Ovary (tissue), 3 donors: ENCODE results near the gene TMEM221.

Experiments used
- POLR2A ChIP-seq: fragments of 450-650 bp; IDR thresholded peaks from one replicate; pipeline ENCODE4 v1.6.1; 2017; ENCODE audit warnings: antibody characterized with exemption, mild to moderate bottlenecking, moderate library complexity
- TF ChIP-seq, protein P1 (sequence below), 3 donors: fragments of 450-650 bp in 2 of 3; fragments of 200-600 bp in 1 of 3; IDR thresholded peaks; one replicate each; pipeline versions ENCODE4 v1.5.1 to v1.8.0; 2016 to 2022; ENCODE audit warnings: antibody characterized with exemption in 3 of 3, mild to moderate bottlenecking in 1 of 3
- donor health status: DM: no; HTN: no; CAD: no.

DNA sequence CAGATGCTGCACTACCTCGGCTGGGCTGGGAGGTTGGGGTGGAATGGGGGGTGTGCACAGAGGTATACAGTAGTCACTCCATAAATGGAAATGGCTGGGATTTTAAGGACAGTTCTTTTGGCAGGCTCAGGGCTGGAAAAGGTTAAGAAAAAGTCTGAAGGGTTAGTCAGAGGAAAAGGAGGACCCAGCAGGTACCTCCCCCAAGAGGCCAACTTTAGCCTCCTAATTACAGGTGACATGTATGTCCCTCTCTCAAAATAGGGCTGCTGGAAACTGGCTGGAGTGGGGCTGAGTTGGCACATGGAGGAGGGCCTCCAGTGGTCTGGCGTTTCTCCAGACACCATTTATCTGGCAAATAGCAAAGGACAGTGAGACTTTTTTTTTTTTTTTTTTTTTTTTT is 55.5 kb downstream of the TMEM221 start:
- TF ChIP-seq, protein P1, sequence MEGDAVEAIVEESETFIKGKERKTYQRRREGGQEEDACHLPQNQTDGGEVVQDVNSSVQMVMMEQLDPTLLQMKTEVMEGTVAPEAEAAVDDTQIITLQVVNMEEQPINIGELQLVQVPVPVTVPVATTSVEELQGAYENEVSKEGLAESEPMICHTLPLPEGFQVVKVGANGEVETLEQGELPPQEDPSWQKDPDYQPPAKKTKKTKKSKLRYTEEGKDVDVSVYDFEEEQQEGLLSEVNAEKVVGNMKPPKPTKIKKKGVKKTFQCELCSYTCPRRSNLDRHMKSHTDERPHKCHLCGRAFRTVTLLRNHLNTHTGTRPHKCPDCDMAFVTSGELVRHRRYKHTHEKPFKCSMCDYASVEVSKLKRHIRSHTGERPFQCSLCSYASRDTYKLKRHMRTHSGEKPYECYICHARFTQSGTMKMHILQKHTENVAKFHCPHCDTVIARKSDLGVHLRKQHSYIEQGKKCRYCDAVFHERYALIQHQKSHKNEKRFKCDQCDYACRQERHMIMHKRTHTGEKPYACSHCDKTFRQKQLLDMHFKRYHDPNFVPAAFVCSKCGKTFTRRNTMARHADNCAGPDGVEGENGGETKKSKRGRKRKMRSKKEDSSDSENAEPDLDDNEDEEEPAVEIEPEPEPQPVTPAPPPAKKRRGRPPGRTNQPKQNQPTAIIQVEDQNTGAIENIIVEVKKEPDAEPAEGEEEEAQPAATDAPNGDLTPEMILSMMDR (IDR thresholded peaks at IDR 0.05), result no peak
- TF ChIP-seq POLR2A, result no peak
